HCT116 (cell line): ENCODE data around the gene TRPM3. TPM values are rescaled to one million over a fixed set of nuclear protein-coding genes. Genes with fewer than 3 reads are reported as not detected.

ENCODE experiments used
- ATAC-seq: fragments of 200-7000 bp; cut with Tn5 transposase; 2 replicates; pipeline ENCODE4 v1.9.1; 2020; ENCODE audit warnings: mild to moderate bottlenecking, moderate library complexity
- BruUV-seq: library from RNA; stranded (reverse); fragments of 400-500 nt; replicated peaks from 2 replicates; lab custom pipeline; 2021; lab: Mats Ljungman, UMichigan
- CTCF ChIA-PET: fragments of 300-600 bp; sonication (Branson Sonifier 250); formaldehyde crosslinking; loops from one replicate; lab custom pipeline; 2021; ENCODE audit warnings: antibody characterized with exemption; lab: Charles Lee
- POLR2A ChIA-PET: fragments of 300-600, 350-600 bp; sonication (Branson Sonifier 250); formaldehyde crosslinking; loops from one replicate; lab custom pipeline; 2021; ENCODE audit warnings: antibody characterized with exemption; lab: Charles Lee
- RAD21 ChIA-PET, 2 experiments: fragments of 300-600 bp; sonication (Branson Sonifier 250); formaldehyde crosslinking; loops; one replicate each; lab custom pipeline; 2023; ENCODE audit warnings: low total read pairs in 2 of 2; ENCODE audit not compliant: uncharacterized antibody in 2 of 2, unreplicated experiment in 2 of 2, low non-redundant PET in 1 of 2; lab: Charles Lee
- DNase-seq: peaks from one replicate; pipeline ENCODE4 v3.0.0-alpha.2; 2010; ENCODE audit warnings: low read depth, low spot score
- H2AFZ ChIP-seq: fragments of 200-600 bp; shearing (Covaris generic), sonication (generic); 2 replicates; pipeline ENCODE4 v1.6.1; 2017; ENCODE audit warnings: low read depth, mixed run types, mixed read lengths, antibody characterized with exemption, low read length; ENCODE audit not compliant: poor library complexity, severe bottlenecking
- H3K27ac ChIP-seq: 2 replicates; pipeline ENCODE4 v1.5.1; 2012; ENCODE audit warnings: low read depth, low read length
- H3K27me3 ChIP-seq: fragments of 200-600 bp; sonication (generic); 2 replicates; pipeline ENCODE4 v1.6.1; 2016; ENCODE audit warnings: mixed run types, low read length, mixed read lengths; ENCODE audit not compliant: insufficient read depth
- H3K36me3 ChIP-seq, 2 experiments: fragments of 200-500 bp in 1 of 2; fragments of 200-600 bp in 1 of 2; sonication (Bioruptor generic) in 1 of 2; sonication (generic) in 1 of 2; 2 replicates each; pipeline versions ENCODE4 v1.5.1 to v1.6.1; 2014 to 2016; ENCODE audit warnings: low read length in 2 of 2, inconsistent platforms in 1 of 2, mixed read lengths in 1 of 2, mixed run types in 1 of 2; ENCODE audit not compliant: insufficient read depth in 2 of 2, control insufficient read depth in 1 of 2
- H3K4me1 ChIP-seq, 2 experiments: fragments of 200-600 bp in 1 of 2; sonication (generic) in 1 of 2; 2 replicates each; pipeline versions ENCODE4 v1.5.1 to v1.6.1; 2012 to 2017; ENCODE audit warnings: low read length in 2 of 2, inconsistent platforms in 1 of 2, mild to moderate bottlenecking in 1 of 2, mixed read lengths in 1 of 2, mixed run types in 1 of 2, moderate library complexity in 1 of 2; ENCODE audit not compliant: insufficient read depth in 2 of 2, control insufficient read depth in 1 of 2
- H3K4me2 ChIP-seq: fragments of 200-600 bp; sonication (generic); 2 replicates; pipeline ENCODE4 v1.6.1; 2017; ENCODE audit warnings: mixed run types, low read length, mixed read lengths
- H3K4me3 ChIP-seq, 2 experiments: fragments of 200-600 bp in 1 of 2; sonication (generic) in 1 of 2; replicated peaks in 1 of 2; 2 replicates each; pipeline ENCODE4 v1.5.1; 2011 to 2016; ENCODE audit warnings: low read length in 2 of 2, control low read depth in 1 of 2, low read depth in 1 of 2, mild to moderate bottlenecking in 1 of 2, mixed read lengths in 1 of 2, mixed run types in 1 of 2
- H3K79me2 ChIP-seq: fragments of 200-600 bp; sonication (generic); 2 replicates; pipeline ENCODE4 v1.6.1; 2017; ENCODE audit warnings: mild to moderate bottlenecking, mixed run types, low read length, moderate library complexity, mixed read lengths; ENCODE audit not compliant: insufficient read depth
- H3K9ac ChIP-seq: fragments of 200-600 bp; sonication (generic); 2 replicates; pipeline ENCODE4 v1.6.1; 2016; ENCODE audit warnings: low read length, mixed read lengths
- H3K9me2 ChIP-seq: fragments of 200-600 bp; sonication (generic), shearing (Covaris generic); 2 replicates; pipeline ENCODE4 v1.6.1; 2017; ENCODE audit warnings: mixed run types, mild to moderate bottlenecking, moderate library complexity; ENCODE audit not compliant: insufficient read depth
- H3K9me3 ChIP-seq, 2 experiments: fragments of 200-500 bp in 1 of 2; fragments of 200-600 bp in 1 of 2; sonication (Bioruptor generic) in 1 of 2; sonication (generic) in 1 of 2; 2 replicates each; pipeline ENCODE4 v1.6.1; 2014 to 2017; ENCODE audit warnings: low read length in 2 of 2, mixed read lengths in 2 of 2, inconsistent platforms in 1 of 2, low read depth in 1 of 2, mild to moderate bottlenecking in 1 of 2, mixed run types in 1 of 2, moderate library complexity in 1 of 2; ENCODE audit not compliant: control insufficient read depth in 1 of 2, insufficient read depth in 1 of 2
- H4K20me1 ChIP-seq: fragments of 200-600 bp; sonication (generic), shearing (Covaris generic); 2 replicates; pipeline ENCODE4 v1.6.1; 2017; ENCODE audit warnings: mixed run types, mild to moderate bottlenecking, moderate library complexity; ENCODE audit not compliant: insufficient read depth
- ATF3 ChIP-seq: IDR thresholded peaks from 2 replicates; pipeline ENCODE4 v1.6.1; 2012
- ELF1 ChIP-seq: IDR thresholded peaks from 2 replicates; pipeline ENCODE4 v1.6.1; 2012; ENCODE audit warnings: low read depth, borderline replicate concordance
- EZH2 ChIP-seq: fragments of 200-600 bp; sonication (generic); IDR thresholded peaks from 2 replicates; pipeline ENCODE4 v1.6.1; 2017; ENCODE audit warnings: antibody characterized with exemption, mixed run types
- JUND ChIP-seq: IDR thresholded peaks from 2 replicates; pipeline ENCODE4 v1.6.1; 2012
- MAX ChIP-seq: IDR thresholded peaks from 2 replicates; pipeline ENCODE4 v1.6.1; 2012
- REST ChIP-seq: IDR thresholded peaks from 2 replicates; pipeline ENCODE4 v1.6.1; 2012; ENCODE audit warnings: low read depth
- SIN3A ChIP-seq: IDR thresholded peaks from 2 replicates; pipeline ENCODE4 v1.6.1; 2012; ENCODE audit warnings: low read depth
- ZNF274 ChIP-seq: fragments of 200-500 bp; sonication (Bioruptor generic); IDR thresholded peaks from 2 replicates; pipeline ENCODE4 v1.6.1; 2014; ENCODE audit warnings: mild to moderate bottlenecking, low read depth, low read length, inconsistent platforms
- intact Hi-C: fragments of 100-400 bp; cut with micrococcal nuclease; formaldehyde crosslinking; loops from 2 replicates; pipeline ENCODE4 v1.10.0; 2022
- total RNA-seq: library from RNA; stranded (reverse); gene quantifications from one replicate; pipeline ENCODE4 v1.2.1, GENCODE V29; 2021; ENCODE audit not compliant: unreplicated experiment
- TF ChIP-seq, protein P1 (sequence below): IDR thresholded peaks from 2 replicates; pipeline ENCODE4 v1.6.1; 2011; ENCODE audit warnings: mild to moderate bottlenecking, low read length, moderate library complexity; ENCODE audit not compliant: insufficient replicate concordance; ENCODE audit errors: extremely low read depth

TRPM3 gene
- total RNA-seq, 1 experiment from 2014 or later: not detected

DNA sequence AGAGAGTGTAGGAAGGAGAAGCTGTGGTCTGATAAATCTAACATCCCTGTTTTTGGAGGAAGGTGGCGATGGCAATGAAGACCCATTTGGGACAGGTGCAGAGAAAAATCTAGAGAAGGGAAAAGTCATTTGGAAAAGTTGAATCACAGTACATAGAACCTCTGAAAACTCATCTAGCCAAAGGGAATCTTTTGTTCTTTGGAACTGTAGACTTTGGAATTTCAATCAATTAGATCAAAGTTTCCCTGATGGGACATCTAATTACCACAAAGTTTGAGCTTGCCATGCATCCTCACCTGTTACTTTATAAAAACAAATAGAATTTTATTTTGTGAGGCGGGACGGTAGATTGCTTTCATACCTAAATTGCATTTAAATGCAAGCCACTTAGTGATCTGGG, 294.9 kb downstream of the TRPM3 start:
- no TSS peak for BruUV-seq
- Histone ChIP-seq H4K20me1 (no peaks in the 10 kb centered on the region), H2AFZ (no peak overlapping the region), H3K4me3 (no peak overlapping the region), H3K9me3 (no peaks in the 10 kb centered on the region), H3K9ac (no peak overlapping the region), H3K27ac (no peak overlapping the region), H3K9me2 (no peaks in the 10 kb centered on the region), H3K27me3 (peaks cover 55% of the 10 kb centered on the region), H3K36me3 (no peaks in the 10 kb centered on the region), H3K79me2 (no peaks in the 10 kb centered on the region), H3K4me2 (no peak overlapping the region), H3K4me1 (no peaks in the 10 kb centered on the region)
- DNase-seq: no peak
- POLR2A ChIA-PET: no interaction called here
- TF ChIP-seq ELF1 (no peak), REST (no peak), SIN3A (no peak), ATF3 (no peak), ZNF274 (no peak), MAX (no peak), JUND (no peak), EZH2 (no peak)
- TF ChIP-seq, protein P1, sequence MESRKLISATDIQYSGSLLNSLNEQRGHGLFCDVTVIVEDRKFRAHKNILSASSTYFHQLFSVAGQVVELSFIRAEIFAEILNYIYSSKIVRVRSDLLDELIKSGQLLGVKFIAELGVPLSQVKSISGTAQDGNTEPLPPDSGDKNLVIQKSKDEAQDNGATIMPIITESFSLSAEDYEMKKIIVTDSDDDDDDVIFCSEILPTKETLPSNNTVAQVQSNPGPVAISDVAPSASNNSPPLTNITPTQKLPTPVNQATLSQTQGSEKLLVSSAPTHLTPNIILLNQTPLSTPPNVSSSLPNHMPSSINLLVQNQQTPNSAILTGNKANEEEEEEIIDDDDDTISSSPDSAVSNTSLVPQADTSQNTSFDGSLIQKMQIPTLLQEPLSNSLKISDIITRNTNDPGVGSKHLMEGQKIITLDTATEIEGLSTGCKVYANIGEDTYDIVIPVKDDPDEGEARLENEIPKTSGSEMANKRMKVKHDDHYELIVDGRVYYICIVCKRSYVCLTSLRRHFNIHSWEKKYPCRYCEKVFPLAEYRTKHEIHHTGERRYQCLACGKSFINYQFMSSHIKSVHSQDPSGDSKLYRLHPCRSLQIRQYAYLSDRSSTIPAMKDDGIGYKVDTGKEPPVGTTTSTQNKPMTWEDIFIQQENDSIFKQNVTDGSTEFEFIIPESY: no peak
- RAD21 ChIA-PET: no interaction called here
- no peak for ATAC-seq
- intact Hi-C loops: no loop called here
- CTCF ChIA-PET: no interaction called here
